ENCODE measurements around the gene AIP. TPM values are rescaled to one million over a fixed set of nuclear protein-coding genes. Genes with fewer than 3 reads are reported as not detected.

Gene AIP
- polyA plus RNA-seq (ENCODE audit: insufficient read length in 12 of 12) = 10 to 100 TPM in 11 of 12 donors, not detected in 1; 33.7 to 50.2 (median 41.7) TPM
- long read RNA-seq, donor 1, transcript AIP-201 (6 exons, 1,221 nt) = major isoform, 23 of 24 reads
- long read RNA-seq, donor 1, partial matches to known transcripts = 0 of 24 reads
- long read RNA-seq, donor 1, other reads (novel, unspliced or antisense) = 0 of 24 reads
- long read RNA-seq, donor 2, transcript AIP-201 (6 exons, 1,221 nt) = major isoform, 25 of 25 reads
- long read RNA-seq, donor 2, partial matches to known transcripts = 0 of 25 reads
- long read RNA-seq, donor 2, other reads (novel, unspliced or antisense) = 0 of 25 reads
- long read RNA-seq, donor 3, transcript AIP-201 (6 exons, 1,221 nt) = major isoform, 13 of 15 reads
- long read RNA-seq, donor 3, partial matches to known transcripts = 0 of 15 reads
- long read RNA-seq, donor 3, other reads (novel, unspliced or antisense) = 0 of 15 reads
- long read RNA-seq, donor 4, partial matches to known transcripts = 0 of 5 reads
- long read RNA-seq, donor 4, other reads (novel, unspliced or antisense) = 0 of 5 reads
- long read RNA-seq, donor 5 = 0 reads
- long read RNA-seq, donor 6, transcript AIP-201 (6 exons, 1,221 nt) = major isoform, 14 of 16 reads
- long read RNA-seq, donor 6, partial matches to known transcripts = 0 of 16 reads
- long read RNA-seq, donor 6, other reads (novel, unspliced or antisense) = 0 of 16 reads
- long read RNA-seq, donor 7, transcript AIP-201 (6 exons, 1,221 nt) = major isoform, 15 of 15 reads
- long read RNA-seq, donor 7, partial matches to known transcripts = 0 of 15 reads
- long read RNA-seq, donor 7, other reads (novel, unspliced or antisense) = 0 of 15 reads
- long read RNA-seq, donor 8, transcript AIP-201 (6 exons, 1,221 nt) = major isoform, 19 of 19 reads
- long read RNA-seq, donor 8, partial matches to known transcripts = 0 of 19 reads
- long read RNA-seq, donor 8, other reads (novel, unspliced or antisense) = 0 of 19 reads
- long read RNA-seq, donor 9, transcript AIP-201 (6 exons, 1,221 nt) = major isoform, 22 of 22 reads
- long read RNA-seq, donor 9, partial matches to known transcripts = 0 of 22 reads
- long read RNA-seq, donor 9, other reads (novel, unspliced or antisense) = 0 of 22 reads
- long read RNA-seq, donor 10, transcript AIP-201 (6 exons, 1,221 nt) = major isoform, 19 of 19 reads
- long read RNA-seq, donor 10, partial matches to known transcripts = 0 of 19 reads
- long read RNA-seq, donor 10, other reads (novel, unspliced or antisense) = 0 of 19 reads
- long read RNA-seq, donor 11, transcript AIP-201 (6 exons, 1,221 nt) = major isoform, 26 of 27 reads
- long read RNA-seq, donor 11, partial matches to known transcripts = 0 of 27 reads
- long read RNA-seq, donor 11, other reads (novel, unspliced or antisense) = 0 of 27 reads

DNA sequence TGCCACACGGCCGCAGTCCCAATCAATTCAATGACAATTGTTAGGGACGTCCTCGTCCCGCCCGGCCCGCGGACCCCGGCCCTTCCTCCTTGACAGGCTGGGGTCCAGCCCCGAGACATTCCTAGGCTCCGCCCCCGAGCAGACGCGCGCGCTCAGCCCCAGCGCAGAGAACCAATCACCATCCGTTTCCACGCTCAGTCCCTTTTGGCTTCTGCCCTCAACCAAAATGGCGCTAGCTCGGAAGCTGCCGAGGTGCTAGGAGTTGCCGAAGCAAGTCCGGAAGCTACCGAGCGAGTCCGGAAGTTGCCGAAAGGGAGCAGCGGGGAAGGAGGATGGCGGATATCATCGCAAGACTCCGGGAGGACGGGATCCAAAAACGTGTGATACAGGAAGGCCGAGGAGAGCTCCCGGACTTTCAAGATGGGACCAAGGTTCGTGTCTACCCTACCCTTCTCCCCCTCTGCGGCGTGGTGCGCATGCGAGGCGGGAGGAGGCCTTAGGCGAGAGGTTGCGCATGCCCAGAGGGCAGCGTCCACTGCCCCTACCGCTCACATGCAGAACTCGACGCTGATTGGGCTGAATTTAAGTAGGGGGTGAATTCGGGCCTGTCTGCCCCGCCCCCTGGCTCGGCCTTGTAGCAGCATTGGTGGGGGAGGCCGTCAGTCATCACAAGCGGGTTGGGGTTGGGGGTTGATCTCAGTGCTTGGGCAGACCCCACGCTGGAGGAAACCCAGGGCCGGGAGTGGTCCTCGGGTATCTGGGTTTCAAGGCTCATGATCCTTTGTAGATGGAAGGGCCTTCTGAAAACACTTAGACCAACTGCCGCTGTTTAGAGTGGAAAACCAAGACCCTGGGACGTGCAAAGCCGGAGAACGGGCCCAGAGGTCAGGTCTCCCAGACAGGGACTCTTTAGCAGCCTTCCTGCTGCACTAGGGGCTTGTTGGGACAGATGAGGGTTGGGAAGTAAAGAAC, at the start of gene AIP:
Gene AIP (plus strand): TSS at position 200 of the 972 bp plus-strand sequence. CDS start 133 bp downstream, at position 333.
- DNase-seq = peak; percentile 99

GRCh38 chr11:67433536-67434394, 49.1 kb upstream of the AIP start:
- no peak for DNase-seq

DNA sequence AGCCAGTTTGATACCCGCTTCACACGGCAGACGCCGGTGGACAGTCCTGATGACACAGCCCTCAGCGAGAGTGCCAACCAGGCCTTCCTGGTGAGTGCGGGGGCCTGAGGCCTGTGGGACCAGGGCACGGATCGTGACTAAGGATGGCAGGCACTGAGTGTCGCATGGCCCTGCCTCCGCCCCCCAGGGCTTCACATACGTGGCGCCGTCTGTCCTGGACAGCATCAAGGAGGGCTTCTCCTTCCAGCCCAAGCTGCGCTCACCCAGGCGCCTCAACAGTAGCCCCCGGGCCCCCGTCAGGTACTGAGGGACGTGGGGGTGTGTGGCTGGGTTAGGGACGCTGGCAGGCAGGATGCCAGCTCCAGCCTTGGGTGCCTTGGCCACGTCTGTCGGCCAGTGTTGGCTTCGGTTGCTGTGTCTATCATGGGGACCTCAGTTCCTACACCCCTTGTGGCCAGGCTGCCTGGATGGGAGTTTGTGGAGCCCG, 48.4 kb upstream of the AIP start:
- no peak for DNase-seq

- no peak for DNase-seq
Measured at GRCh38 chr11:67435031-67435726, 47.6 kb upstream of the AIP start.

DNA sequence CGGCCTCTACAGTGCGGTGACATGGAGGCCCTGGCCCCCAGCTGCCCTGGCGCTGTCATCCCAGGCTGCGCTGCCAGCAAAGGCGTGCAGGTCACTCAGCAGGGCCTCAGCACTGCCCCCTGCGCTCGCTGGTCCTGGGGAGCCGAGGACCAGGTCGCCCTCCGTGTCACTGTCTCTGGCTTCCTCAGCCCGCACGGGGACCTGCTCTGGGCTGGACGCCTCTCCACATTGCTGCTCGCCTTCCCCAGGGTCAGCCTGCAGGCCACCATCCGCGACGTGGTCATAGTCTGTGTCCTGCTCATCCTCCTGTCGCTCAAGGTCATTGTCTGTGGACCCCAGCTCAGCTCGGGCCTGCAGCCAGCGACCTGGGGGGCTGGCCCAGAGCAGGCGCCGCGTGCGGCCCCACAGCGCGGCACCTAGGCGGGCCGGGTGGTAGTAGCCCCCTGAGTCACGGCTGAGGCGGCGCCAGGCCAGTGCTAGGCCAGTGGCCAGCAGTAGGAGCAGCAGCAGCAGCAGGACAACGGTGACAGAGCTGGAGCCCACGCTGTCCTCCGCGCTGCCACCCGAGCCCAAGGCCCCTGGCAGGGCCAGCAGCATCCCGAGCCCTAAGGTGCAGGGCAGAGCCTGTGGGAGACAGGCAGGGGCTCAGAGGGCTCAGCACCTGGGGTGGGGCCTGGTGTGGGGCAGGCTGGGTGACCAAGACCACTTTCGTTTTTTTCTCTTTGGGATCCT, 46.9 kb upstream of the AIP start:
- DNase-seq = no peak

DNA sequence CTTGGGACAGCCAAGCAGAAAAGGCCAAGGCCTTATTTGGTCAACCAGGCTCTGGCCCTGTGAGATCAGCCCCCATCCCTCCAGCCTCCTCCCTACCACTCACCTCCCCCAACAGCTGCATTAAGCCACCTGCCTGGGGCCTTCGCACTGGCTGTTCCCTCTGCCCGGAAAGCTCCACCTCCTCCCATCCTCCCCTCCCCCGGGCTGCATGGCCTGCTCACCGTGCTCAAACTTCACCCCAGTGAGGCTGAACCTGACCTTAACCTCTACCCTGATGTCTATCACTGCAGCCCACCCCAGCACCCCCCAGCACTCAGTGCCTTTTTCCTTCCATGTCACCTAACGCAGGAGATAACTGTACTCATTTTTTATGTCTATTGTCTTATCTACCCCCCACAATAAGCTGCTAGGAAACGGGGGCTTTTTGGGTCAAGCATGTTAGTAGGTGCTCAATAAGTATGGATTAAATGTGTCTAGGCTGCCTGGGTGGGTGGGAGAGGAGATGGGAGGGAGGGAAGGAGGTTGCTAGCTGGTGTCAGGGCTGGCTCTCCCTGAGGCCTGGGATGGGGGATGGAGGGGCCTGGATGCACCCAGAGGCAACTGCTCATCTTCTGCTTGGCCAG, 46.3 kb upstream of the AIP start:
- no peak for DNase-seq

- DNase-seq = no peak
Measured at GRCh38 chr11:67437082-67437808, 45.6 kb upstream of the AIP start, which contains the start of gene PTPRCAP. Gene PTPRCAP (minus strand): TSS chr11:67437682. CDS start chr11:67437619, 63 bp downstream.

GRCh38 chr11:67437809-67438157, 45.0 kb upstream of the AIP start:
- no peak for DNase-seq

- DNase-seq = no peak
Measured at GRCh38 chr11:67438158-67438902, 44.5 kb upstream of the AIP start.

- no peak for DNase-seq
Measured at GRCh38 chr11:67439321-67440228, 43.3 kb upstream of the AIP start.

- DNase-seq = no peak
Measured at GRCh38 chr11:67440229-67441097, 42.4 kb upstream of the AIP start.

DNA sequence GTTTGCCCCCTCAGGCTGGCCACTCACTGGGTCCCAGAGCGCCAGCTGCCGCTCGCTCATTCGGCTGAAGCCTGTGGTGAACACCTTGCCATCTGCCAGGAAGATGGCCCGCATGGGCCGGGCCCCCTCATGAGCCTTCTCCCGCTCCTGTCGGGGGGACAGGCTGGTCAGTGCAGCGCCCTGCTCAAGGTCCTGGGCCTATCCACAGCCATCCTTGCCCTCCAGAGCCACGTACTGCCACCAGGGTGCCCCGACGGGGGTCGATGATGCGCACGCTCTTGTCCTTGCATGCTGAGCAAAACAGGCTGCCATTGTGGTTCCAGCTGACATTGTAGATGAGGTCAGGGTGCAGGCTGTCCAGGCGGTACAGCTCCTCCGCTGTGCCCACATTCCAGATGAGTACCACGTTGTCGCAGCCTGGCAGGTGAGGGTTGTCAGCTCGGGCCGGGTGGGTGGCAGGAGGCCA, 41.7 kb upstream of the AIP start:
- no peak for DNase-seq

- DNase-seq = no peak
Measured at GRCh38 chr11:67441731-67442351, 41.0 kb upstream of the AIP start.

Data from muscle of arm (tissue), 14 donors.